SK-N-SH (cell line): ENCODE results near the gene PAPSS2. TPM values are rescaled to one million over a fixed set of nuclear protein-coding genes. Genes with fewer than 3 reads are reported as not detected.

Experiments
- CTCF ChIA-PET: fragments of 300-600, 350-600 bp; formaldehyde crosslinking; extraction: SDS; loops from one replicate; lab custom pipeline; 2021; lab: Yijun Ruan, JAX
- POLR2A ChIA-PET: fragments of 350-600 bp; sonication (Branson Sonifier 250); formaldehyde crosslinking; extraction: SDS; loops from one replicate; lab custom pipeline; 2020; ENCODE audit warnings: antibody characterized with exemption, inconsistent platforms; lab: Yijun Ruan, JAX
- DNase-seq: peaks from one replicate; pipeline ENCODE4 v3.0.0; 2012
- H2AFZ ChIP-seq: fragments of 200-600 bp; sonication (generic); 2 replicates; pipeline ENCODE4 v1.8.1; 2016; ENCODE audit warnings: antibody characterized with exemption, mild to moderate bottlenecking, low read depth
- H3F3A ChIP-seq: fragments of 200-600 bp; sonication (generic); replicated peaks from 2 replicates; pipeline ENCODE3; 2016; ENCODE audit warnings: antibody characterized with exemption, mild to moderate bottlenecking; ENCODE audit not compliant: insufficient read depth
- H3K27ac ChIP-seq, 2 experiments: fragments of 200-500 bp in 1 of 2; fragments of 200-600 bp in 1 of 2; sonication (Bioruptor generic) in 1 of 2; sonication (generic), shearing (Covaris generic) in 1 of 2; 2 replicates each; pipeline versions ENCODE4 v1.5.1 to v1.6.1; 2014 to 2016; ENCODE audit warnings: low read depth in 2 of 2, inconsistent platforms in 1 of 2, low read length in 1 of 2, mild to moderate bottlenecking in 1 of 2, mixed read lengths in 1 of 2
- H3K27me3 ChIP-seq: fragments of 200-600 bp; sonication (generic), shearing (Covaris generic); 2 replicates; pipeline ENCODE4 v1.6.1; 2016; ENCODE audit warnings: mixed run types; ENCODE audit not compliant: insufficient read depth
- H3K36me3 ChIP-seq, 2 experiments: fragments of 200-500 bp in 1 of 2; fragments of 200-600 bp in 1 of 2; sonication (Bioruptor generic) in 1 of 2; sonication (generic) in 1 of 2; replicated peaks in 1 of 2; 2 replicates each; pipeline versions ENCODE3 to v1.5.1; 2014 to 2016; ENCODE audit warnings: low read length in 1 of 2, mild to moderate bottlenecking in 1 of 2; ENCODE audit not compliant: insufficient read depth in 2 of 2, control insufficient read depth in 1 of 2
- H3K4me1 ChIP-seq, 2 experiments: fragments of 200-500 bp in 1 of 2; fragments of 200-600 bp in 1 of 2; sonication (Bioruptor generic) in 1 of 2; sonication (generic), shearing (Covaris generic) in 1 of 2; 2 replicates each; pipeline versions ENCODE4 v1.5.1 to v1.6.1; 2014 to 2016; ENCODE audit warnings: low read depth in 1 of 2, low read length in 1 of 2, mixed run types in 1 of 2; ENCODE audit not compliant: insufficient read depth in 2 of 2, control insufficient read depth in 1 of 2
- H3K4me2 ChIP-seq: fragments of 200-600 bp; sonication (generic), shearing (Covaris generic); 2 replicates; pipeline ENCODE4 v1.6.1; 2017; ENCODE audit warnings: mixed run types
- H3K4me3 ChIP-seq, 2 experiments: fragments of 200-500 bp in 1 of 2; fragments of 200-600 bp in 1 of 2; sonication (Bioruptor generic) in 1 of 2; sonication (generic), shearing (Covaris generic) in 1 of 2; 2 replicates each; pipeline versions ENCODE4 v1.5.1 to v1.8.1; 2014 to 2016; ENCODE audit warnings: low read depth in 2 of 2, inconsistent platforms in 1 of 2, low read length in 1 of 2, mild to moderate bottlenecking in 1 of 2, mixed read lengths in 1 of 2, moderate library complexity in 1 of 2
- H3K79me2 ChIP-seq: fragments of 200-600 bp; sonication (generic); 2 replicates; pipeline ENCODE4 v1.8.1; 2017; ENCODE audit warnings: mild to moderate bottlenecking; ENCODE audit not compliant: insufficient read depth
- H3K9ac ChIP-seq: fragments of 200-600 bp; sonication (generic); 2 replicates; pipeline ENCODE4 v1.6.1; 2017; ENCODE audit warnings: mixed run types
- H3K9me2 ChIP-seq: fragments of 200-600 bp; sonication (generic); 2 replicates; pipeline ENCODE4 v1.6.1; 2017; ENCODE audit warnings: mixed run types
- H3K9me3 ChIP-seq: fragments of 200-600 bp; sonication (generic); 2 replicates; pipeline ENCODE4 v1.6.1; 2017; ENCODE audit warnings: mixed run types, mild to moderate bottlenecking, moderate library complexity
- H4K20me1 ChIP-seq: fragments of 200-600 bp; sonication (generic); 2 replicates; pipeline ENCODE4 v1.6.1; 2017; ENCODE audit warnings: mild to moderate bottlenecking, mixed run types; ENCODE audit not compliant: insufficient read depth
- CTCF ChIP-seq: fragments of 200-600 bp; sonication (generic); IDR thresholded peaks from 2 replicates; pipeline ENCODE4 v1.6.1; 2017; ENCODE audit warnings: antibody characterized with exemption, mild to moderate bottlenecking, moderate library complexity
- EP300 ChIP-seq, 2 experiments: IDR thresholded peaks; 2 replicates each; pipeline versions ENCODE4 v1.4.0 to v1.6.1; 2012; ENCODE audit warnings: borderline replicate concordance in 1 of 2, low read depth in 1 of 2, low read length in 1 of 2
- FOSL2 ChIP-seq: IDR thresholded peaks from 2 replicates; pipeline ENCODE4 v1.4.0; 2012; ENCODE audit warnings: low read depth, mild to moderate bottlenecking, moderate library complexity, borderline replicate concordance
- FOXJ3 ChIP-seq: sonication (generic); formaldehyde crosslinking; IDR thresholded peaks from 2 replicates; pipeline ENCODE4 v1.5.1; 2020; ENCODE audit warnings: mild to moderate bottlenecking, missing genetic modification reagents
- IRF3 ChIP-seq: fragments of 150-350 bp; IDR thresholded peaks from 2 replicates; pipeline ENCODE4 v1.6.1; 2016; ENCODE audit warnings: mild to moderate bottlenecking, low read depth, low read length
- JUND ChIP-seq: IDR thresholded peaks from 2 replicates; pipeline ENCODE4 v1.4.0; 2012
- MXI1 ChIP-seq: IDR thresholded peaks from 2 replicates; pipeline ENCODE4 v1.6.1; 2012; ENCODE audit warnings: mild to moderate bottlenecking, low read depth, low read length, improper control_type of control experiment
- NFIC ChIP-seq: IDR thresholded peaks from 2 replicates; pipeline ENCODE4 v1.4.0; 2012; ENCODE audit warnings: borderline replicate concordance
- NRF1 ChIP-seq: IDR thresholded peaks from 2 replicates; pipeline ENCODE4 v1.6.1; 2012; ENCODE audit warnings: low read depth, mild to moderate bottlenecking, low read length
- PBX3 ChIP-seq: IDR thresholded peaks from 2 replicates; pipeline ENCODE4; 2012
- RAD21 ChIP-seq: IDR thresholded peaks from 2 replicates; pipeline ENCODE4 v1.6.1; 2012; ENCODE audit warnings: mild to moderate bottlenecking, low read length
- RCOR1 ChIP-seq: fragments of 150-350 bp; IDR thresholded peaks from 2 replicates; pipeline ENCODE4 v1.6.1; 2017; ENCODE audit warnings: antibody characterized with exemption, low read length
- REST ChIP-seq: IDR thresholded peaks from 2 replicates; pipeline ENCODE4 v1.6.1; 2012; ENCODE audit warnings: mild to moderate bottlenecking, low read depth, low read length, moderate library complexity
- RXRA ChIP-seq: IDR thresholded peaks from 2 replicates; pipeline ENCODE4 v1.4.0; 2012; ENCODE audit warnings: low read depth, mild to moderate bottlenecking, borderline replicate concordance
- SIN3A ChIP-seq: IDR thresholded peaks from 2 replicates; pipeline ENCODE4 v1.6.1; 2012; ENCODE audit warnings: low read depth, mild to moderate bottlenecking, low read length, moderate library complexity, borderline replicate concordance
- SMC3 ChIP-seq: IDR thresholded peaks from 2 replicates; pipeline ENCODE4 v1.6.1; 2012; ENCODE audit warnings: low read depth, low read length, improper control_type of control experiment
- TEAD4 ChIP-seq: IDR thresholded peaks from 2 replicates; pipeline ENCODE4 v1.4.0; 2012; ENCODE audit warnings: mild to moderate bottlenecking, borderline replicate concordance; ENCODE audit not compliant: insufficient read depth
- USF2 ChIP-seq: fragments of 150-350 bp; IDR thresholded peaks from 2 replicates; pipeline ENCODE4 v1.6.1; 2017; ENCODE audit warnings: antibody characterized with exemption, low read length, low read depth, borderline replicate concordance
- YY1 ChIP-seq: IDR thresholded peaks from 2 replicates; pipeline ENCODE4 v1.4.0; 2012; ENCODE audit warnings: low read depth, mild to moderate bottlenecking
- WGBS: methylation state at CpG from one replicate; pipeline ENCODE4 v1.1.6; 2017; ENCODE audit warnings: low lambda C conversion rate; 5-methylcytosine and 5-hydroxymethylcytosine counted together
- polyA plus RNA-seq, 3 experiments: library from polyadenylated mRNA; depleted of rRNA; stranded (reverse); fragments of >200 nt; gene quantifications; 2 replicates each; pipeline ENCODE4 v1.2.3, GENCODE V29; 2012

PAPSS2 gene
- polyA plus RNA-seq, 1 of the 3 experiments (the other 2 are of a cell fraction): 50.0 TPM

GRCh38 chr10:87622314-87623004 is 37.2 kb upstream of the PAPSS2 start:
- H2AFZ ChIP-seq: no peak overlapping the region
- TF ChIP-seq MXI1 (no peak), CTCF (peak; percentile 8; the same call in 1 of the 2 replicates), SMC3 (no peak), JUND (no peak), NFIC (no peak), PBX3 (no peak), NRF1 (no peak)
- TF ChIP-seq, all 33 proteins: peak for 1
- Histone ChIP-seq H3K9ac (no peak overlapping the region), H3K27ac (no peak overlapping the region), H3F3A (no peaks in the 10 kb centered on the region), H3K9me3 (no peaks in the 10 kb centered on the region), H3K4me1 (no peaks in the 10 kb centered on the region), H3K79me2 (no peaks in the 10 kb centered on the region; the same call in 1 of the 2 replicates), H3K4me3 (no peak overlapping the region), H3K4me2 (no peak overlapping the region), H3K36me3 (no peaks in the 10 kb centered on the region), H3K27me3 (no peaks in the 10 kb centered on the region), H3K9me2 (no peaks in the 10 kb centered on the region), H4K20me1 (no peaks in the 10 kb centered on the region)
- CTCF ChIA-PET: interaction anchor here (0.7 kb wide), 1 partner anchor 15 kb away, joined by 3 read pairs; no protein-coding TSS in a partner anchor
- DNase-seq: no peak
- POLR2A ChIA-PET: no interaction called here
- 78% methylated on average over 7 of the region's 7 CpGs for WGBS

GRCh38 chr10:87623191-87623590 is 36.5 kb upstream of the PAPSS2 start:
- no peaks in the 10 kb centered on the region for H3F3A ChIP-seq
- H3K4me3 ChIP-seq: no peak overlapping the region
- H3K27ac ChIP-seq: no peak overlapping the region
- WGBS: 84% methylated on average over 1 of the region's 1 CpG
- CTCF ChIA-PET: no interaction called here
- no peaks in the 10 kb centered on the region; the same call in 1 of the 2 replicates for H3K79me2 ChIP-seq
- no peaks in the 10 kb centered on the region for H4K20me1 ChIP-seq
- POLR2A ChIA-PET: no interaction called here
- H3K27me3 ChIP-seq: no peaks in the 10 kb centered on the region
- H3K36me3 ChIP-seq: no peaks in the 10 kb centered on the region
- H3K9me2 ChIP-seq: no peaks in the 10 kb centered on the region
- no peak overlapping the region for H3K9ac ChIP-seq
- no peaks in the 10 kb centered on the region for H3K9me3 ChIP-seq
- no peak overlapping the region for H3K4me2 ChIP-seq
- DNase-seq: no peak
- no peak overlapping the region for H2AFZ ChIP-seq
- H3K4me1 ChIP-seq: no peaks in the 10 kb centered on the region
- no peak for TF ChIP-seq TEAD4
- no peak for TF ChIP-seq SIN3A
- TF ChIP-seq YY1: no peak
- no peak for TF ChIP-seq USF2
- no peak for TF ChIP-seq RCOR1
- no peak for TF ChIP-seq JUND
- TF ChIP-seq FOXJ3 (CRISPR knock-in tag): no peak
- no peak for TF ChIP-seq RAD21
- TF ChIP-seq IRF3: no peak
- no peak for TF ChIP-seq REST
- TF ChIP-seq EP300 (IDR thresholded peaks at IDR 0.05; ENCODE audit: borderline replicate concordance in 1 of 2, low read depth in 1 of 2, low read length in 1 of 2): no peak
- no peak for TF ChIP-seq RXRA
- no peak for TF ChIP-seq FOSL2
